Measurements from ENCODE around the gene RITA1.

Gene RITA1

GRCh38 chr12:113180333-113180732, 5.2 kb upstream of the RITA1 start:
- no peak for DNase-seq

- DNase-seq = no peak
Measured at GRCh38 chr12:113181975-113182374, 3.5 kb upstream of the RITA1 start.

DNA sequence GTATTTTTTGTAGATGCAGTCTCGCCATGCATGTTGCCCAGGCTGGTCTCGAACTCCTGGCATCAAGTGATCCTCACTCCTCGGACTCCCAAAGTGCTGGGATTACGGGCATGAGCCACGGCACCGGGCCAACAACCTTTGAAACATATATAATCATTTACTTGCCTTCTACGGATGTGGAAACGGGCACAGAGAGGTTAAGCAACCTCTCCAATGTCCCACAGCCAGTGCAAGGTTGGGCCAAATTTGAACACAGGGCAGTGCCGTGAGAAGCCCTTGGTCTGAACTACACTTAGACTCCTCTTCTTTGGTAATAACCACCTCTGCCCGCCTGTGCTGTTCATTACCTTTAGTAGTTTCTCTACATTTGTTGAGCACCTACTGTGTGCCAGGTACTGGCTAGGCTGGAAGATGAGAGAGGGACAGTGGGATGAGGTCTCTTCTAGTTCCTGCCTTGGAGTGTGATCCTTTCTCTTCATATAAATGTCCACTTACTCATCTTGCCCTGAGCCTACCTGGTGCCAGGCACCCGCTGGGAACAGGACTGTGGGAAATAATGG, 2.4 kb upstream of the RITA1 start:
- no peak for DNase-seq

DNA sequence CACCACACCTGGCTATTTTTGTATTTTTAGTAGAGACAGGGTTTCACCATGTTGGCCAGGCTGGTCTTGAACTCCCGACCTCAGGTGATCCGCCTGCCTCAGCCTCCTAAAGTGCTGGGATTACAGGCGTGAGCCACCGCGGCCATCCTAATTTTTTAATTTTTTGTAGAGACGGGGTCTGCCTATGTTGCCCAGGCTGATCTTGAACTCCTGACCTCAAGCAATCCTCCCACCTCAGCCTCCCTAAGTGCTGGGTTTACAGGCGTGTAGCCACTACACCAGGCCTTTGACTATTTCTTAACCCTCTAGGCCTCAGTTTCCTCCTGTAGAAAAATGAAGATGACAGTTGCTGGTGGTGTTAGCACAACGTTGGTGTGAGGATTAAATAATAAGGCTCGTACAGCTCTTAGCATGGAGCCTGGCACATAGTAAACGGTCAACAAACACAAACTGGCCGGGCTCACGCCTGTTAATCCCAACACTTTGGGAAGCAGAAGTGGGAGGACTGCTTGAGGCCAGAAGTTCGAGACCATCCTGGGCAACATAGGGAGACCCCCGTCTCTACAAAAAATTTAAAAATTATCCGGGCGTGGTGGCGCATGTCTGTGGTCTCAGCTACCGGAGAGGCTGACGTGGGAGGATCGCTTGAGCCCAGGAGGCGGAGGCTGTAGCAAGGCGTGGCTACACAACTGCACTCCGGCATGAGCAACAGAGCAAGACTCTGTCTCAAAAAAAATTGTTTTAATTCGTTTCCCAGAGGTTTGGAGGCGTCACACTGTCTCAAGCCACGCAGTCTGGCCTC, 1.2 kb upstream of the RITA1 start:
- DNase-seq = no peak

- DNase-seq = peak; percentile 89
Measured at GRCh38 chr12:113184900-113185179, 681 bp upstream of the RITA1 start.

DNA sequence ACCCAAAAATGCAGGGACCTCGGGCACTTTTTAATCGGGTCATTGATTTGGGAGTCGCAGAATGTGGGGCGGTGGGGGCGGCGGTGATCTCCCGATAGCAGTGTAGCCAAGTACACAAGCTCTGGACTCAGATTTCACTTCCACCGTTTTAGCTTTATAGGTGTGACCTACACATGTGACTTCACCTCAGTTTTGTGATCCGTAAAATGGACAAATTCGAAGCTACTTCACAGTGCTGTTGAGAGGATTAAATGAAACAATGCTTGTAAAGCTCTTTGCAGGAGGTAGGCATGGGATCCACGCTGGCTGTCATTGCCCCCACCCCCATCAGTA, 478 bp downstream of the RITA1 start:
- DNase-seq = no peak

- no peak for DNase-seq
Measured at GRCh38 chr12:113186666-113187325, 1.3 kb downstream of the RITA1 start.

DNA sequence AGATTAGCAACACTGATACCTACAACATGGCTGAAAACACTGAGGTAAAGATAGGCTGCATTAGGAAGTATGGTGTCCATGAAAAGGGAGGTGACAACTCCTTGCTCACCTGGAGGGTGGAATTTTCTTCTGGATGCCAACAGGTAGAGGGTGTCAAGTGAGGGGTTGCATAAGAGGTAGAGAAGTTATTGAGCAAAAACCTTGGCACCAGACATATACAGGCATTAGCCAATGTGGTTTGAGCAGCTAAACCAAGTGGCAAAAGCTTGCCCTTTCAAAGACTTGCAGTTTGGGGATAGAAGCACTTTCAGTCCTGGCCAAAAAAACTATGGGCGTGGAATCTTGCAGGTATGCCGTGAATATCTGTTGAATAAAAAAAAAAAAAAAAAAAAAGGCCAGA, 3.8 kb downstream of the RITA1 start:
- DNase-seq = no peak

DNA sequence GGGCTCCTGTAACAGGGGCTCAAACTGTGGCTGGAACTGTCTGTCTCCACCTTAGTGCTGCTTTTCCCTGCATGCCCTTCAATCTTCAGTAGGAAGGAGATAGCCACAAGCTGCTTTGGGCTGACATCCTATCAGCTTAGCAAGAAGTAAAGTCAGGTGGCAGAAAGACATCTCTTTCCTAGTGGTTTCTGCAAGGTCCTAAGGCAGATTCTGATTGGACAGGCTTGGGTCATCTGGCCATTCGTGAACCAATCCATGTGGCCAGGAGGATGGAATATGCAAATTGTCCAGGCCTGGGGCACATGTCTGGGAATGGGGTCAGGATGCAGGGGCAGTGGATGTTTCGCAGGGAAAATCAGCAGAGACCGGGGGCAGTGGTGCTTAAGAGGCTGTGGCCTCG, 5.2 kb downstream of the RITA1 start:
- DNase-seq = no peak

DNA sequence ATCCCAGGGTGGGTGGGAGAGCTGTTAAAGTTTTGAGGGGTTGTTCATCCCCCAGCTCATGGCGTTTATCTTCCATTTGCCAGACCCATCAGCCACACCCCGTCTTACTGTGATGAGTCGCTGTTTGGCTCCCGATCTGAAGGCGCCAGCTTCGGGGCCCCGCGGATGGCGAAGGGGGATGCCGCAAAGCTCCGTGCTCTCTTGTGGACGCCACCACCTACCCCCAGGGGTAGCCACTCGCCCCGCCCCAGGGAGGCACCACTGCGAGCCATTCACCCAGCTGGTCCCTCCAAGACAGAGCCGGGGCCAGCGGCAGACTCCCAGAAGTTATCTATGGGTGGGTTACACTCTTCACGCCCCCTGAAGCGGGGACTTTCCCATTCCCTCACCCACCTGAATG, 5.7 kb downstream of the RITA1 start:
- no peak for DNase-seq

DNA sequence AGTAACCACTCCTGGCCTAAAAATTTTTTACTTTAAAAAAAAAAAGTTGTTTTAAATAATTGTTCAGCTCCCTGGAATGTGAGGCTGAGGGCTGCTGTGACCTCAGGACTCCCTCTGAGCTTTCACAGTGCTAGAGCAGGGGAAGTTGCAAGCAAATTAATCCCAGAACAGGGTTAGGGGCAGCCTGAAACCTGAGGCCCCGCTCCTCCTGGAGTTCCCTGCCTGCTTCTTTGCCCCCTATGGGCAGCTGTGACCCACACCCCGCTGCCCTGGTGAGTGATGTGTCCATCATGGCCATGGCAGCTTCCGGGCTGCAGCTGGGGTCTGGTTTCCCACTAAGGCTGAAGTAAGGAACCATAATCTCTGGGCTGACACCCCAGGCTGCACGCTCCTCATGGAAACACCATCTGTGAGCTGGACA, 9.5 kb downstream of the RITA1 start:
- peak; percentile 84 for DNase-seq

DNA sequence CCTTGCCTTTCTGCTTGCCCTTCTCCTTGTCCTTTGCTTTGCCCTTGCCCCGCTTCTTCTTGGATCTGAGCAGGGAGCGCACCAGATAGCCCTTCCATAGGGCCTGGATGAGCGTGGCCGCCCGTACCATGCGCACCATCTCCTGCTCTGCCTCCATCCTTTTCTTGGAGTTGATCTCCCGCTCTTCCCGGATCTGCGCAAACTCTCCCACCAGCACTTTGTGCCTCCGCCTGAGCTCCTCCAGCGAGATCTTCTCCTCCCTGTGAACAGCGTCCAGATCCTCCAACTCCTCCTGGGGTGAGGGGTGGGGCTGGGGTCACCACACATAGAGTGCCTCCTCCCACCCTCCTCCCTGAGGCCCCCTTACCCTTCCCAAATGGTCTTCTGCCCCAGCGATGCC, 10.1 kb downstream of the RITA1 start:
- DNase-seq = no peak

DNA sequence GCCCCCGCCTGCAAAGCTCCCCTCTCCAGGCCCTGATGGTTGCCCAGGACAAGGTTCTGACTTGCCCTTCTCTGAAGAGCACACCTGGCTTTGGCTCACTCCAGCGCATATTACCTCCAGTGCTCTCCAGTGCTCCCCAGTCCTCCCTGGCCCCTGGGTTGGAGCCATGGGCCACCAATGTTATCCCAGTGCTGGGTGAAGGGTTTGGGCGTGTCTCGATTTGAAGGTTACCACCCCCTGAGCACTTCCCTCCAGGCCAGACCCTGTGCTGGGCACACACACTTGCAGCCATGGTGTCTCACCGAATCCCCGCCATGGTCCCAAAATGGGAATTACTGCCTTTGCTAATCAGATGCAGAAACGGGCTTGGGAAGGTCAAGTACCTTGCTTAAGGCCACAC, 11.1 kb downstream of the RITA1 start:
- no peak for DNase-seq

- DNase-seq = peak; percentile 72
Measured at GRCh38 chr12:113196990-113197389, 11.5 kb downstream of the RITA1 start.

DNA sequence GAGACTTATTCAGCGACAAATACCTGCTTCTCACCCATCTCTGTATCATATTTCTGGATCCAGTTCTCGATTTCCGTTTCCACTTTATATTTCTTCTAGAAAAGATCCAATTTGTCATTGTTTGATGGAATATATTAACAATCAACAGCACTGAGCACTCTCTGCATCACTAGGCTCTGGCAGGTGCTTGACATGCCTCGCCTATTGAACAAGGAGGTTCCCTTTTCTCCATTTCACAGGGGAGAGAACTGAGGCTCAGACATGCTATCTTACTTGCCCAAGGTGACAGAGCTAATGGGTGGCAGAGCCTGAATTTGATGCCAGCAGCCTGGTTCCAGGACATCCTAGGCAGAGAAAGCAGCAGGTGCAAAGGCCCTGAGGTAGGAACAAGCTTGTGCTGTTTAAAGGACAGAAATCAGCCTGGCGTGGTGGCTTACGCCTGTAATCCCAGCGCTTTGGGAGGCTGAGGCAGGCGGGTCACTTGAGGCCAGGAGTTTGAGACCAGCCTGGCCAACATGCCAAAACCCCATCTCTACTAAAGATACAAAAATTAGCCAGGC, 12.1 kb downstream of the RITA1 start:
- DNase-seq = no peak

GRCh38 chr12:113198296-113198695, 12.8 kb downstream of the RITA1 start:
- no peak for DNase-seq

DNA sequence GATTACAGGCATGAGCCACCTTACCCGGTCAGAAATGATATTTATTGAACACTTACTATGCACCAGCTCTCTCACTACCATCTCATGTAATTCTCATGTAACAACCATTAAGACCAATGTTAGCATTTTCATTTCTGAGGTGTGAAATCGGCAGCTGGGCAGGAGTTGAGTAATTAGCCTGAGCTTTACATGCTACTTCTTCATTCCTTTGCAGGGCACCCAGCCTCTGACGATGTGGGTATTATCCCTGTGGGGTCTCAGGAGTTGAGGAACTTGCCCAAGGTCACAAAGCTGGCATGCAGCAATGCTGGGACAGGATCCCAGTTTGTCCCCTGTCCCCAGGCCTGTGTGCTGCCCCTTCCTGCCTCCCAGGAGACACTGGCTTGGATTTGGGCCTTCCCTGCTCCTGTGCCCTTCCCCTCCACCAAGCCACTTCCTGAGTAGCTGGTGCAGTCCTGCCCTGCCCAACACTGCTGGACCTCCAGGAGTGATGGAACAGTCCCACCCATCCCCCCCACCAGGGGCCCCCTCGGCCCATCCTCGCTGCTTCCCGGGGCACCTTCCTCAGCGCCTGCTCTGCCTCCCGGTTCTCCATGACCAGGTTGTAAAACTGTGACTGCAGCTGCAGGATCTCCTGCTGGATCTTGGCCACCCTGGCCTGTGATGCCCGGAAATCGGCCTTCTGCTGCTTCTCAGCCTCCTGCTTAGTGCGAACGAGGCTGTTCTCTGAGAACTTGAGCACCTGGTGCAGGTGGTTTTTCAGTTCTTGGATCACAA, 14.7 kb downstream of the RITA1 start:
- DNase-seq = no peak

GRCh38 chr12:113201187-113202177, 16.0 kb downstream of the RITA1 start:
- DNase-seq = no peak

GRCh38 chr12:113202300-113203075, 17.0 kb downstream of the RITA1 start:
- no peak for DNase-seq

DNA sequence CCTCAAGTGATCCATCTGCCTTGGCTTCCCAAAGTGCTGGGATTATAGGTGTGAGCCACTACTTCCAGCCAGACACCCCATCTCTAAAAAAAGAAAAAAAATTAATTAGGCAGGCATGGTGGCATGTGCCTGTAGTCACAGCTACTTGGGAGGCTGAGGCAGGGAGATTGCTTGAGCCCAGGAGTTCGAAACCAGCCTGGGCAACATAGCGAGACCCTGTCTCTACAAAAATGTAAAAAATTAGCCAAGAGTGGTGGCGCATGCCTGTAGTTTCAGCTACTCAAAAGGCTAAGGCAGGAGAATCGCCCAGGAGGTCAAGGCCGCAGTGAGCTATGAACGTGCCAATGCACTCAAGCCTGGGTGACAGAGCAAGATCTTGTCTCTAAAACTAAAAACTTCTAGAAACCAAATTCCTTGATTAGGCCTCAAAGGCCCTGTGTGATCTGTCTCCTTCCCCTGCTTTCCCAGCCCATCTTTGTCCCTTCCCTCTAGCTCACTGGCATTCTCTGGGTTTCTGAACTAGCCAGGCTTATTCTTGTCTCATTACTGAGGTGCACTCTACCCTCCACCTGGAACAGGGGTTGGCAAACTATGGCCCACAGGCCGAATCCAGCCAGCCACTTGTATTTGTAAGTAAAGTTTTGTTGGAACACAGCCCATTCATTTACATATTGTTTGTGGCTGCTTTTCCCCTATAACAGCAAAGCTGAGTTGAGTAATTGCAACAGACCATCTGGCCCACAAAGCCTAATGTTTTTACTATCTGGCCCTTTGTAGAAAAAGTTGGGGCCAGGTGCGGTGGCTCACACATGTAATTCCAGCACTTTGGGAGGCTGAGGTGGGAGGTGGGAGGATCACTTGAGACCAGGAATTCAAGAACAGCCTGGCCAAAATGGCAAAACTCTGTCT, 18.6 kb downstream of the RITA1 start:
- no peak for DNase-seq
